ENCODE data around the gene ARHGAP28.

ARHGAP28 gene

GRCh38 chr18:6941996-6942395 is 212.5 kb downstream of the ARHGAP28 start:
- DNase-seq (ENCODE audit: insufficient read length, low spot score) (no peak), FAIRE-seq (no peak)

GRCh38 chr18:6942742-6943141 is 213.2 kb downstream of the ARHGAP28 start:
- DNase-seq (ENCODE audit: insufficient read length, low spot score) (no peak), FAIRE-seq (no peak)

More at GRCh38 chr18:6941996-6942395, 212.5 kb downstream of the ARHGAP28 start:
- TF ChIP-seq POLR2A (IDR thresholded peaks at IDR 0.05; ENCODE audit: low read depth, low read length) = no peak

GRCh38 chr18:6943143-6943542 is 213.6 kb downstream of the ARHGAP28 start:
- no peak for TF ChIP-seq POLR2A (IDR thresholded peaks at IDR 0.05; ENCODE audit: low read depth, low read length)
- FAIRE-seq (no peak), DNase-seq (ENCODE audit: insufficient read length, low spot score) (no peak)

More at GRCh38 chr18:6942742-6943141, 213.2 kb downstream of the ARHGAP28 start:
- no peak for TF ChIP-seq POLR2A (IDR thresholded peaks at IDR 0.05; ENCODE audit: low read depth, low read length)

GRCh38 chr18:6947338-6948030 is 218.0 kb downstream of the ARHGAP28 start:
- no peak for DNase-seq (ENCODE audit: insufficient read length, low spot score)
- no peak for TF ChIP-seq POLR2A (IDR thresholded peaks at IDR 0.05; ENCODE audit: low read depth, low read length)
- FAIRE-seq = no peak

- FAIRE-seq = no peak
- no peak for DNase-seq (ENCODE audit: insufficient read length, low spot score)
- no peak for TF ChIP-seq POLR2A (IDR thresholded peaks at IDR 0.05; ENCODE audit: low read depth, low read length)
Observed at GRCh38 chr18:6948281-6949055, 219.0 kb downstream of the ARHGAP28 start.

GRCh38 chr18:6949800-6950586 is 220.5 kb downstream of the ARHGAP28 start:
- TF ChIP-seq POLR2A (IDR thresholded peaks at IDR 0.05; ENCODE audit: low read depth, low read length) = no peak
- FAIRE-seq (no peak), DNase-seq (ENCODE audit: insufficient read length, low spot score) (no peak)

- FAIRE-seq = no peak
- TF ChIP-seq POLR2A (IDR thresholded peaks at IDR 0.05; ENCODE audit: low read depth, low read length) = no peak
- no peak for DNase-seq (ENCODE audit: insufficient read length, low spot score)
Observed at GRCh38 chr18:6950641-6951040, 221.1 kb downstream of the ARHGAP28 start.

- TF ChIP-seq POLR2A (IDR thresholded peaks at IDR 0.05; ENCODE audit: low read depth, low read length) = no peak
- DNase-seq (ENCODE audit: insufficient read length, low spot score) (no peak), FAIRE-seq (no peak)
Observed at GRCh38 chr18:6951336-6952090, 222.0 kb downstream of the ARHGAP28 start.

- no peak for DNase-seq (ENCODE audit: insufficient read length, low spot score)
- FAIRE-seq = no peak
- no peak for TF ChIP-seq POLR2A (IDR thresholded peaks at IDR 0.05; ENCODE audit: low read depth, low read length)
Observed at GRCh38 chr18:6954501-6954900, 225.0 kb downstream of the ARHGAP28 start.

GRCh38 chr18:6955304-6955703 is 225.8 kb downstream of the ARHGAP28 start:
- TF ChIP-seq POLR2A (IDR thresholded peaks at IDR 0.05; ENCODE audit: low read depth, low read length) = no peak
- FAIRE-seq (no peak), DNase-seq (ENCODE audit: insufficient read length, low spot score) (no peak)

- FAIRE-seq (no peak), DNase-seq (ENCODE audit: insufficient read length, low spot score) (no peak)
- no peak for TF ChIP-seq POLR2A (IDR thresholded peaks at IDR 0.05; ENCODE audit: low read depth, low read length)
Observed at GRCh38 chr18:6956495-6956894, 227.0 kb downstream of the ARHGAP28 start.

- DNase-seq (ENCODE audit: insufficient read length, low spot score) (no peak), FAIRE-seq (no peak)
- no peak for TF ChIP-seq POLR2A (IDR thresholded peaks at IDR 0.05; ENCODE audit: low read depth, low read length)
Observed at GRCh38 chr18:6956999-6957398, 227.5 kb downstream of the ARHGAP28 start.

GRCh38 chr18:6959110-6959509 is 229.6 kb downstream of the ARHGAP28 start:
- DNase-seq (ENCODE audit: insufficient read length, low spot score) (no peak), FAIRE-seq (no peak)
- TF ChIP-seq POLR2A (IDR thresholded peaks at IDR 0.05; ENCODE audit: low read depth, low read length) = no peak
